GM06990 (cell line): ENCODE data around the gene ODAD3.

ENCODE experiments used
- DNase-seq: peaks from one replicate; pipeline ENCODE4 v3.0.0-alpha.2; 2011; ENCODE audit not compliant: insufficient read length; ENCODE audit errors: extremely low read depth
- H3K27me3 ChIP-seq: replicated peaks from 2 replicates; pipeline ENCODE4 v1.6.0; 2011; ENCODE audit warnings: low read length; ENCODE audit not compliant: control insufficient read depth, insufficient read depth
- H3K36me3 ChIP-seq: 2 replicates; pipeline ENCODE4 v1.5.1; 2011; ENCODE audit warnings: low read length; ENCODE audit not compliant: control insufficient read depth, insufficient read depth
- H3K4me3 ChIP-seq: replicated peaks from 2 replicates; pipeline ENCODE4 v1.5.1; 2011; ENCODE audit warnings: low read depth, mild to moderate bottlenecking, control low read depth, low read length
- TF ChIP-seq, protein P1 (sequence below): IDR thresholded peaks from 2 replicates; pipeline ENCODE4 v1.5.1; 2011; ENCODE audit warnings: low read length, control low read depth, mild to moderate bottlenecking, inconsistent platforms; ENCODE audit not compliant: insufficient read depth, poor library complexity, severe bottlenecking

Gene ODAD3

DNA sequence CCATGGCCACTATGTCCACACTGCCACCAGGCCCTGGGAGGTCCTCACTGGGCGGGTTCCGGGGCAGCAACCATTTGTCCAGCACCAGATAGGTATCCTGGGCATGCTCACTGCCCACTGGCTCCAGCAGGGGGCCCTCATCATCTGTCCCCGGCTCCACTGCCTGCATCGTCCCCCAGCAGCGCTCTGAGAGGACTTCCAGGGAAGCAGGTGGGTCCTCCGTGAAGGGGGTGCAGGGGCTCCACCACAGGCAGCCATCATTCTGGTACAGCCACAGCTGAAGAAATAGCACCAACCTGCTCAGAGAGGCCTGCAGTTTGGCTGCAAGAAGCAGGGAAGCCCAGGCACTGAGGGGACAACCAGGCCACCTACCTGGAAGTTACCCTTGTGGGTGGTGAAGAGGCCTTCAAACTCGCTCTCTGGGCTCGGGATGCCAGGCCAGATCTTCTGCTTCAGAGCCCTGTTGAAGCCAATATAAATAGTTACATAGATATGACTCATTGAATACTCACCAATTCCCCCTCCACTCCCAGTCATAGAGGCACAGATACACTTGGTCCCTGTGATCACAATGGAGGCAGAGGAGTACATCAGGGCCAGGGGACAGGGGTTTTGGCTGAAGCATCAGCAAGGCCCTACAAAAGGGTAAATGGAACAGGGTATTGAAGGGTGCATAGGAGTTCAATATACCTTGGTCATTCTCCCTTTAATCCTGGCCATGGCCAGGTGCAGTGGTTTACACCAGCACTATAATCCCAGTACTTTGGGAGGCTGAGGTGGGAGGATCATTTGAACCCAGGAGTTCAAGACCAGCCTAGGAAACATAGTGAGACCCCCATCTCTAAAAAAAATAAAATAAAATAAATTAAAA is 56.4 kb downstream of the ODAD3 start:
- no peak overlapping the region for H3K4me3 ChIP-seq

GRCh38 chr19:11377756-11378155 is 57.2 kb downstream of the ODAD3 start:
- DNase-seq, result no peak
- Histone ChIP-seq H3K27me3 (no peaks in the 10 kb centered on the region), H3K36me3 (no peaks in the 10 kb centered on the region; the same call in 1 of the 2 replicates), H3K4me3 (no peak overlapping the region)
- TF ChIP-seq, protein P1, sequence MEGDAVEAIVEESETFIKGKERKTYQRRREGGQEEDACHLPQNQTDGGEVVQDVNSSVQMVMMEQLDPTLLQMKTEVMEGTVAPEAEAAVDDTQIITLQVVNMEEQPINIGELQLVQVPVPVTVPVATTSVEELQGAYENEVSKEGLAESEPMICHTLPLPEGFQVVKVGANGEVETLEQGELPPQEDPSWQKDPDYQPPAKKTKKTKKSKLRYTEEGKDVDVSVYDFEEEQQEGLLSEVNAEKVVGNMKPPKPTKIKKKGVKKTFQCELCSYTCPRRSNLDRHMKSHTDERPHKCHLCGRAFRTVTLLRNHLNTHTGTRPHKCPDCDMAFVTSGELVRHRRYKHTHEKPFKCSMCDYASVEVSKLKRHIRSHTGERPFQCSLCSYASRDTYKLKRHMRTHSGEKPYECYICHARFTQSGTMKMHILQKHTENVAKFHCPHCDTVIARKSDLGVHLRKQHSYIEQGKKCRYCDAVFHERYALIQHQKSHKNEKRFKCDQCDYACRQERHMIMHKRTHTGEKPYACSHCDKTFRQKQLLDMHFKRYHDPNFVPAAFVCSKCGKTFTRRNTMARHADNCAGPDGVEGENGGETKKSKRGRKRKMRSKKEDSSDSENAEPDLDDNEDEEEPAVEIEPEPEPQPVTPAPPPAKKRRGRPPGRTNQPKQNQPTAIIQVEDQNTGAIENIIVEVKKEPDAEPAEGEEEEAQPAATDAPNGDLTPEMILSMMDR, result no peak

More for the DNA sequence above, 56.4 kb downstream of the ODAD3 start:
- no peaks in the 10 kb centered on the region; the same call in 1 of the 2 replicates for H3K36me3 ChIP-seq
- TF ChIP-seq, protein P1, result peak; percentile 71
- no peak for DNase-seq
- H3K27me3 ChIP-seq, result no peaks in the 10 kb centered on the region; the same call in 1 of the 2 replicates

GRCh38 chr19:11377237-11377636 is 57.7 kb downstream of the ODAD3 start:
- no peak for DNase-seq
- TF ChIP-seq, protein P1, result no peak
- Histone ChIP-seq H3K4me3 (no peak overlapping the region), H3K36me3 (no peaks in the 10 kb centered on the region; the same call in 1 of the 2 replicates), H3K27me3 (no peaks in the 10 kb centered on the region)

- TF ChIP-seq, protein P1, result no peak
- DNase-seq, result peak; percentile 76
- Histone ChIP-seq H3K27me3 (no peaks in the 10 kb centered on the region), H3K36me3 (no peaks in the 10 kb centered on the region; the same call in 1 of the 2 replicates), H3K4me3 (peak overlapping the region; percentile 64)
Measured at GRCh38 chr19:11375143-11375948, 59.6 kb downstream of the ODAD3 start.

GRCh38 chr19:11374433-11375142 is 60.3 kb downstream of the ODAD3 start, which contains the start of gene SWSAP1:
Gene SWSAP1, plus strand, starts transcription at chr19:11374666. Its CDS starts 15 bp downstream, at chr19:11374681.
- TF ChIP-seq, protein P1, result no peak
- Histone ChIP-seq H3K36me3 (no peaks in the 10 kb centered on the region; the same call in 1 of the 2 replicates), H3K27me3 (no peaks in the 10 kb centered on the region), H3K4me3 (peak within 1 kb of the TSS; percentile 72)
- peak; percentile 99 for DNase-seq
